Cardiac muscle cell (in vitro differentiated cells and primary cell): ENCODE results near the gene ARHGEF28. TPM values are rescaled to one million over a fixed set of nuclear protein-coding genes. Genes with fewer than 3 reads are reported as not detected.

ENCODE experiments used
- DNase-seq, 2 donors: peaks; one replicate each; pipeline versions ENCODE4 v3.0.0 to v3.0.0-alpha.2; 2010 to 2017; ENCODE audit warnings: low read depth in 1 of 2, low spot score in 1 of 2
- H3K27ac ChIP-seq: fragments of 200-600 bp; sonication (generic); 2 replicates; pipeline ENCODE4 v1.5.1; 2016
- H3K27me3 ChIP-seq: fragments of 200-600 bp; sonication (generic); 2 replicates; pipeline ENCODE4 v1.6.0; 2016; ENCODE audit warnings: control low read depth
- H3K36me3 ChIP-seq: fragments of 200-600 bp; sonication (generic); 2 replicates; pipeline ENCODE4 v1.5.1; 2016; ENCODE audit warnings: control low read depth
- H3K4me1 ChIP-seq: fragments of 200-600 bp; sonication (generic); 2 replicates; pipeline ENCODE4 v1.8.1; 2017; ENCODE audit warnings: low read depth, mild to moderate bottlenecking, mixed run types
- H3K4me3 ChIP-seq: fragments of 200-600 bp; sonication (generic); 2 replicates; pipeline ENCODE4 v1.5.1; 2016; ENCODE audit warnings: mild to moderate bottlenecking
- H3K9me3 ChIP-seq: fragments of 200-600 bp; sonication (generic); 2 replicates; pipeline ENCODE4 v1.5.1; 2017; ENCODE audit warnings: low read depth, mild to moderate bottlenecking, control low read depth
- polyA plus RNA-seq: library from polyadenylated mRNA; unstranded; fragments of >200 nt; fragmentation: Nextera tagmentation; extraction: Ambion mirVana; gene quantifications from 2 replicates; pipeline ENCODE4 v1.2.1, GENCODE V29; 2016
- total RNA-seq: library from RNA; depleted of rRNA; stranded (reverse); fragments of >200 nt; gene quantifications from 2 replicates; pipeline ENCODE4 v1.2.3, GENCODE V29; 2016
- TF ChIP-seq, protein P1 (sequence below): IDR thresholded peaks from 2 replicates; pipeline ENCODE4 v1.5.1; 2012; ENCODE audit warnings: low read depth, mild to moderate bottlenecking, low read length

Gene ARHGEF28
- total and polyA plus RNA-seq, 2 experiments from 2014 or later, result 0.30 TPM; not detected in 1

DNA sequence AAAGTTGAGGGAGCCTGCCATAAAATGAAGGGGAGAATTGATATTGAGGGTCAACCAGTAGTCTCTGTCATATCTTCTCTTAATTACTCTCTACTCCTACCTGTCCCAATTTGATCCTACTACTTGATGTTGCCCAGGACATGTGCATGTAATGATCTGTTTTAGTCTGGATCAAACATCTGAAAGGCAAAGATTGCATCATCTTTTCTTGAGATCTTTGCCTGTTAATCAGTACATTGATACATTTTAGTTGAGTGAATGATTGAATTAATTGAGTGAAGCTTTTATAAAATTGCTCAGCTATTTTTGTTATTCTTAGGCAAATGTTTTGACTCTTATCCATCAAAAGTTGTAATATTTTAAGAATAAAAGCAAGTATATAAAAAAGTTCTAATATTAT, 21.7 kb downstream of the ARHGEF28 start:
- Histone ChIP-seq H3K27me3 (peaks cover 52% of the 10 kb centered on the region), H3K4me1 (no peaks in the 10 kb centered on the region), H3K4me3 (no peak overlapping the region), H3K9me3 (no peaks in the 10 kb centered on the region), H3K27ac (no peak overlapping the region), H3K36me3 (no peaks in the 10 kb centered on the region)
- no peak for DNase-seq
- TF ChIP-seq, protein P1, sequence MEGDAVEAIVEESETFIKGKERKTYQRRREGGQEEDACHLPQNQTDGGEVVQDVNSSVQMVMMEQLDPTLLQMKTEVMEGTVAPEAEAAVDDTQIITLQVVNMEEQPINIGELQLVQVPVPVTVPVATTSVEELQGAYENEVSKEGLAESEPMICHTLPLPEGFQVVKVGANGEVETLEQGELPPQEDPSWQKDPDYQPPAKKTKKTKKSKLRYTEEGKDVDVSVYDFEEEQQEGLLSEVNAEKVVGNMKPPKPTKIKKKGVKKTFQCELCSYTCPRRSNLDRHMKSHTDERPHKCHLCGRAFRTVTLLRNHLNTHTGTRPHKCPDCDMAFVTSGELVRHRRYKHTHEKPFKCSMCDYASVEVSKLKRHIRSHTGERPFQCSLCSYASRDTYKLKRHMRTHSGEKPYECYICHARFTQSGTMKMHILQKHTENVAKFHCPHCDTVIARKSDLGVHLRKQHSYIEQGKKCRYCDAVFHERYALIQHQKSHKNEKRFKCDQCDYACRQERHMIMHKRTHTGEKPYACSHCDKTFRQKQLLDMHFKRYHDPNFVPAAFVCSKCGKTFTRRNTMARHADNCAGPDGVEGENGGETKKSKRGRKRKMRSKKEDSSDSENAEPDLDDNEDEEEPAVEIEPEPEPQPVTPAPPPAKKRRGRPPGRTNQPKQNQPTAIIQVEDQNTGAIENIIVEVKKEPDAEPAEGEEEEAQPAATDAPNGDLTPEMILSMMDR, result no peak

DNA sequence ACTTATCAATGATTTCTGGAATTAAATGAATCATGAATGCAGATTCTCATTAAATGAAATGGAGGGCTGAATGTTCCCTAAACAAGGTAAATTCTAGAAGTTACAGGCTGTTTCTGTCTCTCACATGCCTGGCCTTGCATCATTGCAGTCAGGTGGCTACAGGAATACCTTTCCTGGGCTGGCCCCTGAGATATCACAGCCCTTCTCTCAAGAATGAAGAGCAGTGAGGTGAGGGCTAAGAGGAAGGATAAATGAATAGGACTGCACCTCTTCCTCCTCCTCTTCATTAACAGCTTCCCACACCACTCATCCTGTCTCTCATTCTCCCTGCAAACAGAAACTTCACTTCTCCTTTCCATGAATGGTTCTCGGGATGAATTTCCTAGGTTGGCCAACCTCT, 22.5 kb downstream of the ARHGEF28 start:
- DNase-seq, result no peak
- TF ChIP-seq, protein P1, result no peak
- no peak overlapping the region for H3K4me3 ChIP-seq
- no peaks in the 10 kb centered on the region for H3K36me3 ChIP-seq
- no peak overlapping the region for H3K27ac ChIP-seq
- H3K9me3 ChIP-seq, result no peaks in the 10 kb centered on the region
- no peaks in the 10 kb centered on the region for H3K4me1 ChIP-seq
- H3K27me3 ChIP-seq, result peaks cover 60% of the 10 kb centered on the region

DNA sequence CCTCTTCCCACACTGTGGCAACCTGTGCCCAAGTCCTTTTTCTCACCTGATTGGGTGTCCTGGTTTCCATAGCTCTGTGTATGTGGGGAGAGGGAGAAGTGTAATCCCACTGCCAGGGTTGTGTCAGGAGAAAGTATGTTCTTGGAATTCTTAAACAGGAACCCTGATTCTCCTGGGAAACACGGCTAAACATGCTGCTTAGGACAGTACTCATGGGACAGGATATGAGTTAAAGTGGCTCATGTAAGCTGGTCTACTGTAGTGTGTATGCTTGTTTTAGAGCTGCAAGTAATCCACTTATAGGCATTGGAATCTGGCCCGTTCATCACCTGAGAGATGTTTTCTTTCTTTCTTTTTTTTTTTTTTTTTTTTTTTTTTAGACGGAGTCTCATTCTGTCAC, 23.9 kb downstream of the ARHGEF28 start:
- peaks cover 65% of the 10 kb centered on the region for H3K27me3 ChIP-seq

DNA sequence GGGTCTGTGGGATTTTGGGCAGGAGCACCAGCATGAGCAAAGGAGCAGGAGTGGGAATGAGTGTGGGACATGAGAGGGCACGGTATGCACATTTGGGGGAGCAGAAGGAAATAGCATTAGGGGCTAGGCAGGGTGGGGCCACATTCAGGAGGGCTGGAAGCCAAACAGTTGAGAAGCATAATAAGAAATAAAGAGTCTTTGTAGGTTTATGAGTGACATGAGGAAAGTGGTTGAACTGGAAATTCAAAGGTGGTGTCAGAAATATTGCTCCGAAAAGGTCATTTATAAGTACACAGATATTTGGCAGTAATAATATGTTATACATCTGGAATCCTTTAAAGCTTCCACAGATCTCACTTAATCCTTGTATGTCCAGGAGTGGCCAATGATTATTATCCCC, 26.4 kb downstream of the ARHGEF28 start:
- H3K36me3 ChIP-seq, result no peaks in the 10 kb centered on the region
- no peak overlapping the region for H3K27ac ChIP-seq
- no peak for DNase-seq
- peaks cover 62% of the 10 kb centered on the region for H3K27me3 ChIP-seq
- H3K4me3 ChIP-seq, result no peak overlapping the region
- TF ChIP-seq, protein P1, result no peak
- no peaks in the 10 kb centered on the region for H3K9me3 ChIP-seq
- H3K4me1 ChIP-seq, result no peaks in the 10 kb centered on the region

More for the DNA sequence above, 23.9 kb downstream of the ARHGEF28 start:
- no peak for DNase-seq
- no peaks in the 10 kb centered on the region for H3K36me3 ChIP-seq
- no peak overlapping the region for H3K4me3 ChIP-seq
- no peak overlapping the region for H3K27ac ChIP-seq
- no peaks in the 10 kb centered on the region for H3K9me3 ChIP-seq
- TF ChIP-seq, protein P1, result no peak
- H3K4me1 ChIP-seq, result no peaks in the 10 kb centered on the region

DNA sequence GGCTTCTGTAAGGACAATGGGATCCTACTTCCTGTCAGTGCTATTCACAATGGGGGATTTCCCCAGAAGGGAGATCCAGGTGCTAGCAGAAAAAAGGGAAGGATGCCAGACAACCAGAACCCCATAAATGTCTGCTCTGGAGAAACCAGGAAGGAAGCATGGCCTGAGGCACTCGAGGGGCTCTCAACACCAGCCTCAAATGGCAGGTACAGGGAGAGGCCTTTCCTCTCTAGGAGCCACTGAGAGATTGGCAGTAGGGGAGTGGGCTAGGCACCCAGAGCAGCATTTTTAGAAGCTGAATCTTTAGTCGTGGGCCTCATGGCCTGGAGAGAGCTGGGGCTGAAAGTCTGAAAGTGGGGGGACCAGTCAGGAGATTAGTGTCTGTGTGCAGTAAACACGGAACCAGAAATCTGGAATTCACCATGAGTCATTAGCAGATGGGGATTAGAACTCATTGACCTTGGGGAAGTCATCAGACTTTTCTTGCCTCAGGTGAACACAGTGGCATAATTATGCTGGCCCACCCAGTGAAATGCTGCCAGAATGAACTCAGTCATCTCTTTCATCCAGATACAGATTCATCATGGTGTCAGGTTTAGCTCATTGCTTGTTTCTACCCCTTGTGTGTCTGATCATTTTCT, 28.3 kb downstream of the ARHGEF28 start:
- Histone ChIP-seq H3K4me1 (no peaks in the 10 kb centered on the region), H3K27me3 (peaks cover 48% of the 10 kb centered on the region), H3K27ac (no peak overlapping the region), H3K4me3 (no peak overlapping the region), H3K9me3 (no peaks in the 10 kb centered on the region), H3K36me3 (no peaks in the 10 kb centered on the region)
- TF ChIP-seq, protein P1, result no peak
- DNase-seq, result no peak
